Glutamatergic neuron (in vitro differentiated cells): ENCODE results near the gene HID1. TPM values are rescaled to one million over a fixed set of nuclear protein-coding genes. Genes with fewer than 3 reads are reported as not detected.

ENCODE experiments used
- DNase-seq: peaks from one replicate; pipeline ENCODE4 v3.0.0; 2022
- H3K27ac Mint-ChIP-seq: one replicate; pipeline ENCODE4 v1.8.0; 2020; ENCODE audit warnings: mild to moderate bottlenecking, mixed read lengths, inconsistent platforms; ENCODE audit not compliant: unreplicated experiment
- H3K27me3 Mint-ChIP-seq: one replicate; pipeline ENCODE4 v1.8.0; 2020; ENCODE audit warnings: mild to moderate bottlenecking, moderate library complexity, mixed read lengths, inconsistent platforms; ENCODE audit not compliant: unreplicated experiment
- H3K36me3 Mint-ChIP-seq: one replicate; pipeline ENCODE4 v1.8.0; 2020; ENCODE audit warnings: mild to moderate bottlenecking, mixed read lengths, inconsistent platforms; ENCODE audit not compliant: unreplicated experiment
- H3K4me1 Mint-ChIP-seq: one replicate; pipeline ENCODE4 v1.8.0; 2020; ENCODE audit warnings: mild to moderate bottlenecking, low read depth, mixed read lengths, inconsistent platforms; ENCODE audit not compliant: unreplicated experiment
- H3K4me3 Mint-ChIP-seq: one replicate; pipeline ENCODE4 v1.8.0; 2020; ENCODE audit warnings: mild to moderate bottlenecking, mixed read lengths, inconsistent platforms; ENCODE audit not compliant: unreplicated experiment
- H3K9me3 Mint-ChIP-seq: one replicate; pipeline ENCODE4 v1.8.0; 2020; ENCODE audit warnings: mild to moderate bottlenecking, moderate library complexity, mixed read lengths, inconsistent platforms; ENCODE audit not compliant: unreplicated experiment
- total RNA-seq: library from RNA; stranded (reverse); fragmentation: NEBNext Ultra II Directional; extraction: Animal tissue kit (Norgen Biotek cat#: 25700); gene quantifications from one replicate; pipeline ENCODE4 v1.2.1, GENCODE V29; 2021; ENCODE audit not compliant: unreplicated experiment
- TF ChIP-seq, protein P1 (sequence below): fragments of 200-600 bp; sonication (generic); IDR thresholded peaks from one replicate; pipeline ENCODE4 v1.5.0; 2021; ENCODE audit not compliant: partially characterized antibody, unreplicated experiment

Gene HID1
- total RNA-seq, 1 donor from 2014 or later, result 106 TPM

DNA sequence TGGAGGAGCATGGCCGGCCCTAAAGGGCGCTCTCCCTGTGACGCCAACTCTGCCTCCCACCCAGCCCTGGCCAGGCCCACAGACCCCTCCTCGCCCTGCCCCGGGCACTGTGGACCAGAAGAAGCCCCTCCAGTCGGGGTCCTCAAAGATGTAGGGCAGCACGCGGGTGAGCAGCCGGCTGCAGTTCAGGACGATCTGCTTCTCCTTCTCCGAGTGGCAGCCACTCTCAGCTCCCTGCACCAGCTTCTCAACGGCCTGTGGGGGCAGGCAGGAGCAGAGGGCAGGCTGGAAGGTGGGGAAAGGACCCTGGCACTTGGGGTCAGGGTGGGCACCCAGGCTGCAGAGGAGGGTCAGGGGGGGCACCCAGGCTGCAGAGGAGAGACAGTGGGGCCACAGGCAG, 8.9 kb downstream of the HID1 start:
- no peak overlapping the region for H3K27ac Mint-ChIP-seq
- no peaks in the 10 kb centered on the region for H3K36me3 Mint-ChIP-seq
- H3K4me3 Mint-ChIP-seq, result no peak overlapping the region
- TF ChIP-seq, protein P1, sequence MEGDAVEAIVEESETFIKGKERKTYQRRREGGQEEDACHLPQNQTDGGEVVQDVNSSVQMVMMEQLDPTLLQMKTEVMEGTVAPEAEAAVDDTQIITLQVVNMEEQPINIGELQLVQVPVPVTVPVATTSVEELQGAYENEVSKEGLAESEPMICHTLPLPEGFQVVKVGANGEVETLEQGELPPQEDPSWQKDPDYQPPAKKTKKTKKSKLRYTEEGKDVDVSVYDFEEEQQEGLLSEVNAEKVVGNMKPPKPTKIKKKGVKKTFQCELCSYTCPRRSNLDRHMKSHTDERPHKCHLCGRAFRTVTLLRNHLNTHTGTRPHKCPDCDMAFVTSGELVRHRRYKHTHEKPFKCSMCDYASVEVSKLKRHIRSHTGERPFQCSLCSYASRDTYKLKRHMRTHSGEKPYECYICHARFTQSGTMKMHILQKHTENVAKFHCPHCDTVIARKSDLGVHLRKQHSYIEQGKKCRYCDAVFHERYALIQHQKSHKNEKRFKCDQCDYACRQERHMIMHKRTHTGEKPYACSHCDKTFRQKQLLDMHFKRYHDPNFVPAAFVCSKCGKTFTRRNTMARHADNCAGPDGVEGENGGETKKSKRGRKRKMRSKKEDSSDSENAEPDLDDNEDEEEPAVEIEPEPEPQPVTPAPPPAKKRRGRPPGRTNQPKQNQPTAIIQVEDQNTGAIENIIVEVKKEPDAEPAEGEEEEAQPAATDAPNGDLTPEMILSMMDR, result no peak
- H3K27me3 Mint-ChIP-seq, result peaks cover 5% of the 10 kb centered on the region
- peaks cover 1% of the 10 kb centered on the region for H3K4me1 Mint-ChIP-seq
- DNase-seq, result no peak
- peaks cover 5% of the 10 kb centered on the region for H3K9me3 Mint-ChIP-seq

DNA sequence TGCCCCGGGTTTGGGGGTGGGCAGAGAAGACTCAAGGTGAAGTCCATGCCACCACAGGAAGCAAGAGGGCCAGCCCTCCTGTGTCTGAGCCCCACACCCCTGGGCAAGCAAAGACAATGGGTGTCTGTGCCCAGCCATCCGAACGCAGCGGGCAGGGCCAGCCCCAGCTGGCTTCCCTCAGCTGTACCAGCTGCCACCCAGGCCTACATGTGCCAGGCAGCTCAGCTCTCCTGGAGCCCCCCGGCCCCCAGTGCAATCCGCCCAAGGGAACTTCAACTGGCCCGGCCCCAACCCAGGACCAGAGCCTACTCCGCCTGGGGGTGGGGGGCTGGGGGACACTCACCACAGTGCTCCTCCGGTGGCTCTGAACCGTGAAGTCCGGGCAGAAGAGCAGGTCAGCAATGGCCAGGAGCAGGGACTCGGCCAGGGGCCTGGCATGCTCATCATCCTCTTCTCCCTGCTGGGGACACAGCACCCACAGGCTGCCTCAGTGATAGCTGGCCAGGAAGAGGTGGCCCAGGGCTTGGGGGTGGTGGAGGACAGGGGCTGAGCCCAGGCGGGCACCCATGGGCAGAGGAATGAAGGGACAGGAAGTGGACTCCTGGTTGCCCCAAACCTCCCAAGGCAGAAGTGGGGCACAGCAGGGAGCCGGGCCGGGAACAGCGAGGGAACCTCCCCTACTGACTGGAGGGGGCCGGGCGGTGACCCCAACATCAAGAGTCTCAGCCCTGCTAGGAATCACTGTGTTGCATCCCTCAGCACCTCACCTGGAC, 9.8 kb downstream of the HID1 start:
- TF ChIP-seq, protein P1, result no peak
- Mint-ChIP-seq H3K27me3 (peaks cover 7% of the 10 kb centered on the region), H3K27ac (no peak overlapping the region), H3K4me1 (peaks cover 4% of the 10 kb centered on the region), H3K4me3 (no peak overlapping the region), H3K36me3 (no peaks in the 10 kb centered on the region), H3K9me3 (peaks cover 6% of the 10 kb centered on the region)
- DNase-seq, result no peak

DNA sequence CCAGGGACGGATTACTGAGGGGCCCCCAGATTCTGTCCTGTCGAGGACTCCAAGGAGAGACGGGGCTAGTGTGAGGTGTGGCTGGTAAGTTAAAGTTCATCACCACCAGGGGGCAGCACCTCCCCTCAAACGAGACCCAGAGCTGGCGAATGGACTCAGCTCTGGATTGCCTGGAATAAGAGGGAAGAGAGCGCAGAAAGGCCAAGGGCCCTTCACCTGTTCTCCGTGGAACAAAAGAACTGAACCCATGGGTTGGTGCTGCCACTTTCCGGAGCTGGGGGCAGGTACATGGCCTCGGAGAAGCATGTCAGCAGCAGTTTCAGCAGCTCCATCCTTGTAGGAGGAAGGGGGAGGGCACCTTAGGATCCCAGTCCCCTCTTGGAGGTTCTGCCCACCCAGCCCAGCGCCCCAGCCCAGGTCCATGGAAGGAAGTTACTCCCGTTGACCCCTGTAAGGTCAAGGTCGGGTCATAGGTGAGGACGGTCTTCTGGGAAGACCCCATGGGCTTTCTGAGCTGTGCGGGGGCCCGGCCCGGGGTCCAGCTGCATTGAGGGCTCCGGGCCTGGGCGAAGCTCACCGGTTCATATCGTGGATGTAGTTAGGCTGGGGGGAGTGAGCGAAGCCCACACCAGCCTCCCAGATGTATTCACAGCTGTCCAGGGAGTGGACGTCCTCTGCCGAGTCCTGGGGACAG, 10.8 kb downstream of the HID1 start:
- H3K4me3 Mint-ChIP-seq, result no peak overlapping the region
- H3K36me3 Mint-ChIP-seq, result no peaks in the 10 kb centered on the region
- peaks cover 4% of the 10 kb centered on the region for H3K4me1 Mint-ChIP-seq
- DNase-seq, result peak; percentile 91
- peaks cover 7% of the 10 kb centered on the region for H3K27me3 Mint-ChIP-seq
- TF ChIP-seq, protein P1, result peak; percentile 85
- no peak overlapping the region for H3K27ac Mint-ChIP-seq
- H3K9me3 Mint-ChIP-seq, result peaks cover 7% of the 10 kb centered on the region

DNA sequence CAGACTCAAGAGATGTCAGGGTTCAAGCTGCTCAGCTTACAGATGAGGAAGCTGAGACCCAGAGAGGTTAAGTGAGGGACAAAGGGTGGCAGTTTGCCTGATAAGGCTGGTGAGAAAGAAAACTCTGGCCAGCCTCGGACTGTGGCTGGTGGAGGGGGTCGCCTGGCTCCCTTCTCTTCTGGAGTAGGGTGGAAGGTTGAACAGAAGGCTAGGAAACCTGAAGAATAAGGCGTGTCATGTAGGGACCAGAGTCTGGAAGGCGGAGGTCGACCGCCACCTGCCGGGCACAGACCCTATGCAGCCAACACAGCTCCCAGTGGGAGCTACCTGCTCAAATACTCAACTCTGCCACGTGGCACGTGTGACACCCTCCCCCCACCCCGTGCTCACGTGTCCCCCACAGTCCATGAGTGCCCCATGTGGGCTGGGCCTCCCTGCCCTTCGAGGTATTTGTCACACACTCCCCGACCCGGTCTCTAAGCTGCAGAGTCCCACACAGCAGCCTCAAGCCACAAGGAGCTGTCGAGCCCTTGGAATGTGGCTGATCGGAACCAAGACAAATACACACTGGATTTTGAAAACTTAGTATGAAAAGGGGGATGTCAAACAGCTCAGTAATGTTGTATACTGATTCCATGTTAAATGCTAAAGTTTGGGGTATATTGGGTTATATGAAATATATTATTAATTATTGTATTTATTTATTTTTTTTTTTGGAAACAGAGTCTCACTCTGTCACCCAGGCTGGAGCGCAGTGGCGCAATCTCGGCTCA, 11.8 kb downstream of the HID1 start:
- Mint-ChIP-seq H3K4me1 (peaks cover 4% of the 10 kb centered on the region), H3K27ac (no peak overlapping the region), H3K27me3 (peaks cover 7% of the 10 kb centered on the region), H3K4me3 (no peak overlapping the region), H3K36me3 (no peaks in the 10 kb centered on the region), H3K9me3 (peaks cover 7% of the 10 kb centered on the region)
- peak; percentile 71 for DNase-seq
- TF ChIP-seq, protein P1, result peak; percentile 57
